ENCODE measurements around the gene MYLK. TPM values are rescaled to one million over a fixed set of nuclear protein-coding genes. Genes with fewer than 3 reads are reported as not detected.

MYLK gene
- total RNA-seq, 4 donors from 2014 or later = 420 to 1,252 (median 768) TPM

GRCh38 chr3:123584988-123585937 lies 298.9 kb downstream of the MYLK start, which contains the start of gene HACD2:
Gene HACD2, minus strand, starts transcription at chr3:123585053. Its CDS starts 26 bp downstream, at chr3:123585027.
- Histone ChIP-seq H3K4me1 (no peaks in the 10 kb centered on the region), H3K27ac (peak within 1 kb of the TSS; percentile 88 to 91), H3K36me3 (no peaks in the 10 kb centered on the region), H3K27me3 (no peaks in the 10 kb centered on the region), H3K9me3 (no peaks in the 10 kb centered on the region), H3K4me3 (peak within 1 kb of the TSS; percentile 58 to 62)
- peak; percentile 95 to 98 for DNase-seq
- intact Hi-C loops (cut with DNase I; ENCODE audit: low total_unique reads) = no loop called here
- no peak for TF ChIP-seq CTCF (IDR thresholded peaks at IDR 0.05)
- peak; percentile 78 to 85 for TF ChIP-seq POLR2A (IDR thresholded peaks at IDR 0.05)

- intact Hi-C loops (cut with DNase I; ENCODE audit: low total_unique reads) = no loop called here
- H3K27me3 ChIP-seq = no peaks in the 10 kb centered on the region
- no peaks in the 10 kb centered on the region for H3K9me3 ChIP-seq
- peak in 1 of 2 donors; percentile 52 for DNase-seq
- peak overlapping the region; percentile 58 to 62 for H3K4me3 ChIP-seq
- no peaks in the 10 kb centered on the region for H3K4me1 ChIP-seq
- no peak for TF ChIP-seq POLR2A (IDR thresholded peaks at IDR 0.05)
- TF ChIP-seq CTCF (IDR thresholded peaks at IDR 0.05) = peak in 2 of 4 experiments; percentile 9 to 40
- no peaks in the 10 kb centered on the region for H3K36me3 ChIP-seq
- peak overlapping the region; percentile 88 to 91 for H3K27ac ChIP-seq
Measured at GRCh38 chr3:123584284-123584987, 299.7 kb downstream of the MYLK start.

GRCh38 chr3:123583561-123583960 lies 300.6 kb downstream of the MYLK start:
- TF ChIP-seq CTCF (IDR thresholded peaks at IDR 0.05) = no peak
- no peak for TF ChIP-seq POLR2A (IDR thresholded peaks at IDR 0.05)
- Histone ChIP-seq H3K4me3 (no peak overlapping the region), H3K9me3 (no peaks in the 10 kb centered on the region), H3K27ac (no peak overlapping the region), H3K36me3 (no peaks in the 10 kb centered on the region), H3K27me3 (no peaks in the 10 kb centered on the region), H3K4me1 (no peaks in the 10 kb centered on the region)
- intact Hi-C loops (cut with DNase I; ENCODE audit: low total_unique reads) = no loop called here
- DNase-seq = no peak

GRCh38 chr3:123582315-123582714 lies 301.8 kb downstream of the MYLK start:
- Histone ChIP-seq H3K27ac (no peak overlapping the region), H3K4me3 (no peak overlapping the region), H3K27me3 (no peaks in the 10 kb centered on the region), H3K4me1 (no peaks in the 10 kb centered on the region), H3K36me3 (no peaks in the 10 kb centered on the region), H3K9me3 (no peaks in the 10 kb centered on the region)
- DNase-seq = no peak
- TF ChIP-seq POLR2A (IDR thresholded peaks at IDR 0.05) (no peak), CTCF (IDR thresholded peaks at IDR 0.05) (no peak)
- intact Hi-C loops (cut with DNase I; ENCODE audit: low total_unique reads) = no loop called here

- Histone ChIP-seq H3K9me3 (no peaks in the 10 kb centered on the region), H3K4me3 (no peak overlapping the region), H3K27me3 (no peaks in the 10 kb centered on the region), H3K36me3 (no peaks in the 10 kb centered on the region), H3K4me1 (no peaks in the 10 kb centered on the region), H3K27ac (no peak overlapping the region)
- DNase-seq = no peak
- intact Hi-C loops (cut with DNase I; ENCODE audit: low total_unique reads) = no loop called here
- TF ChIP-seq CTCF (IDR thresholded peaks at IDR 0.05) = no peak
- TF ChIP-seq POLR2A (IDR thresholded peaks at IDR 0.05) = no peak
Measured at GRCh38 chr3:123576122-123576521, 308.0 kb downstream of the MYLK start.
